SJCRH30 (cell line): Measurements from ENCODE around the gene NOTUM. TPM values are rescaled to one million over a fixed set of nuclear protein-coding genes. Genes with fewer than 3 reads are reported as not detected.
A peak's percentile ranks its signal among the peaks of the same experiment; 100 is the strongest.

Experiments
- DNase-seq, 2 experiments: peaks; one replicate each; pipeline ENCODE4 v3.0.0-alpha.2; 2015 to 2020
- H3K27ac ChIP-seq: fragments of 250-450 bp; sonication (Bioruptor Pico); 2 replicates; pipeline ENCODE4 v1.5.1; 2020; ENCODE audit warnings: mild to moderate bottlenecking, moderate library complexity
- H3K27me3 ChIP-seq: fragments of 250-450 bp; sonication (Bioruptor Pico); 2 replicates; pipeline ENCODE4 v1.5.1; 2020; ENCODE audit warnings: mild to moderate bottlenecking, moderate library complexity
- H3K36me3 ChIP-seq: fragments of 250-450 bp; sonication (Bioruptor Pico); 2 replicates; pipeline ENCODE4 v1.5.1; 2020; ENCODE audit warnings: mild to moderate bottlenecking, moderate library complexity
- H3K4me1 ChIP-seq: fragments of 250-450 bp; sonication (Bioruptor Pico); 2 replicates; pipeline ENCODE4 v1.5.1; 2020; ENCODE audit warnings: mild to moderate bottlenecking, moderate library complexity
- H3K4me3 ChIP-seq: fragments of 250-450 bp; sonication (Bioruptor Pico); 2 replicates; pipeline ENCODE4 v1.5.1; 2020; ENCODE audit warnings: mild to moderate bottlenecking, moderate library complexity
- H3K9me3 ChIP-seq: fragments of 250-450 bp; sonication (Bioruptor Pico); replicated peaks from 2 replicates; pipeline ENCODE4 v1.5.1; 2020; ENCODE audit warnings: mild to moderate bottlenecking, moderate library complexity
- total RNA-seq: library from RNA; depleted of rRNA; stranded (reverse); fragments of >200 nt; shearing (Covaris generic); gene quantifications from 2 replicates; pipeline ENCODE4 v1.2.3, GENCODE V29; 2014

The NOTUM gene
- total RNA-seq, 1 experiment from 2014 or later, result 3.3 TPM

GRCh38 chr17:81973432-81973831 is 12.4 kb upstream of the NOTUM start:
- DNase-seq, result no peak
- Histone ChIP-seq H3K27me3 (no peaks in the 10 kb centered on the region), H3K36me3 (no peaks in the 10 kb centered on the region), H3K9me3 (peaks cover 3% of the 10 kb centered on the region), H3K4me1 (peaks cover 9% of the 10 kb centered on the region), H3K4me3 (no peak overlapping the region), H3K27ac (no peak overlapping the region)

DNA sequence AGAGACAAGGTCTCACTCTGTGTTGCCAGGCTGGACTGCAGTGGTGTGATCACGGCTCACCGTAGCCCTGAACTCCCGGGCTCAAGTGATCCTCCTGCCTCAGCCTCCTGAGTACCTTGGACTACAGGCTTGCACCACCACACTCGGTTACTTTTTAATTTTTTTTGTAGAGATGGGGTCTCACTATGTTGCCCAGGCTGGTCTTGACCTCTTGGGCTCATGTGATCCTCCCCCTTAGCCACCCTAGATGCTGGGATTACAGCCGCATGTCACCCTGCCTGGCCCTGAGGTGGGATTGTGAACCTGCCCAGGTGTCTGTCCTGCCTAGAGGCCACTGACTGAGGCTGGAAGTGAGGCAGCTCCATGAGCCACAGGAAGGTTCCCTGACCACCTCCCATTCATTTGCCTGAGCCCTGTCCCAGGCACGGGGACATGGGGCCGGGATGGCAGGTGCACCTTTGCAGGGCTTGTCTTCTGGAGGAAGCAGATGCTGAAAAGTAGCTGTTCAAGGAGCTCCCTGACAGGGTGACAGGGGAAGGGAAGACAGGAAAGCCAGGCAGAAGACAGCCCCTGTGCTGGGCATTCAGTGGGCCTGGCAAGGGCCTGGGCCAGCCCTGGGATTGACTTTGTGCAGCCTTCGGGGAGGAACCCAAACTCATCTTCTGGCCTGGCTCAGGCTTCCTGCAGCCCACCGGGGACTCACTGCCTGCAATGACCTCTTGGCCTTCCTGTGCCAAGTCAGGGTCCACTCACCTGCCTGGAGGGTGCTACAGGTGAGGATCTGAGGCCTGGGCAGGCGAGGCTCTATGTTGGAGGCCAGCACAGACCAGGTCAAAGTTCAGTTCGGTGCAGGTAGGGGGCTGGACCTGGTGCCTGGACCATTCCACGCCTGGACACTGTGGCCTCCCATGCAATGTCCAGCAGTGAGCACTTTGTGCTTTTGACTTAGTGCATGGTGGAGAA is 8.1 kb upstream of the NOTUM start:
- H3K27ac ChIP-seq, result no peak overlapping the region
- no peaks in the 10 kb centered on the region for H3K36me3 ChIP-seq

GRCh38 chr17:81968396-81968745 is 7.4 kb upstream of the NOTUM start:
- H3K27ac ChIP-seq, result peak overlapping the region; percentile 88
- H3K4me1 ChIP-seq, result peaks cover 22% of the 10 kb centered on the region
- peak overlapping the region; percentile 50 for H3K4me3 ChIP-seq
- H3K36me3 ChIP-seq, result no peaks in the 10 kb centered on the region
- DNase-seq, result no peak
- H3K9me3 ChIP-seq, result no peaks in the 10 kb centered on the region; the same call in 1 of the 2 replicates
- H3K27me3 ChIP-seq, result no peaks in the 10 kb centered on the region

More for the DNA sequence above, 8.1 kb upstream of the NOTUM start:
- no peak for DNase-seq
- peaks cover 16% of the 10 kb centered on the region for H3K4me1 ChIP-seq
- no peaks in the 10 kb centered on the region for H3K27me3 ChIP-seq
- H3K9me3 ChIP-seq, result peaks cover 3% of the 10 kb centered on the region
- no peak overlapping the region for H3K4me3 ChIP-seq

DNA sequence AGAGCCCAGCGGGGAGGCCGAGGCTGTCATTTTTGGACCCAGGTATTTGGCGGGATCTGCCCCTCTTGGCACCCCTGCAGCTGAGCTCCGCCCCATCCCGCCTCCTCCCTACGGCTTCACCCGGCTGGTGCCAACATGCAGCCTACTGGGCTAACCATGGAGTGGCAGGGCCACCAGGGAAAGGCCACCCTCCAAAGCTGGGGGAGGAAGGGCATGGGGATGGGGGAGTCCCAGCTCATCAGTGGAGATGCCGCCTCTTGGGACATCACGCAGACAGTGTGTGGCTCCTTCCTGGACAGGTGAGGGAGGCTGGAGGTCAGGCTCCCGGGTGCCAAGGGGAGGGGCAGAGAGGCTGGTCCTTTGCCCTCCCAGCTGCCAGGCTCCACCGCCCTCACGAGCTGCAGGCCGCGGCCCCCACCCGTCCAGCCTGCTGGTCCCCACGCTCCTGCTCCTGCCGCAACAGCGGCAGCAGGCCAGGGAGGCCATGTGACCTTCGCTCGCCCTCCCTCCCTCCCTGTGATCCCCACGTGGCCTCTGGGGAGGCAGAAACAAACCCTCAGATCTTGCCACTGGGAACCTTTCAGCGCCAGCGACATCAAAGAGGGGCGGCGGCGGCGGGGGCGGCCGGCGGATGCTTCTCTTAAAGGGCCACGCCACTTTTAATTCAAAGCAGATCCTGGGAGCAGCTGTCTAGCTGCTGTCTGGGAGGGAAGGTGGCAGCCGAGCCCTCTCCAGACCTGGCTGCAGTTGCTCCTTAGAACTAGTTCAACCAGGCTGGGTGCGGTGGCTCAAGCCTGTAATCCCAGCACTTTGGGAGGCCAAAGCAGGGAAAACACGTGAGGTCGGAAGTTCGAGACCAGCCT is 6.8 kb upstream of the NOTUM start:
- peak overlapping the region; percentile 88 for H3K27ac ChIP-seq
- no peaks in the 10 kb centered on the region for H3K36me3 ChIP-seq
- no peaks in the 10 kb centered on the region; the same call in 1 of the 2 replicates for H3K27me3 ChIP-seq
- peaks cover 28% of the 10 kb centered on the region for H3K4me1 ChIP-seq
- DNase-seq, result peak; percentile 100
- peak overlapping the region; percentile 50 for H3K4me3 ChIP-seq
- H3K9me3 ChIP-seq, result no peaks in the 10 kb centered on the region

DNA sequence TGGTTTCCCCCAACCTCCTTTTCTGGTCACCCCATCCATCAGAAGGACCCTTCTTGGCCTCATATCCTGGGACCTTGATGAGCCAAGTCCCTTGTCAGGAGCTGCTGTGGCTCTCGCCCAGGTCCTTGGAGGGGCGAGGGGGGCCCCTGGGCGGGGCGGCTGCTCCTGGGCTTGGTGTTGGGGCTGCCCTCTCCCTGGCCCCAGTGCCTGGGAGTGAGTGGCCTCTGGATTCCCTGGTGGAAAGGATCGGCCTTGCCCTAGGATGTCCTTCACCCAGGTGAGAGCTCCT is 6.2 kb upstream of the NOTUM start:
- H3K27me3 ChIP-seq, result no peaks in the 10 kb centered on the region; the same call in 1 of the 2 replicates
- peak overlapping the region; percentile 50 for H3K4me3 ChIP-seq
- no peaks in the 10 kb centered on the region for H3K36me3 ChIP-seq
- peak overlapping the region; percentile 88 for H3K27ac ChIP-seq
- DNase-seq, result no peak
- H3K4me1 ChIP-seq, result peaks cover 34% of the 10 kb centered on the region
- no peaks in the 10 kb centered on the region for H3K9me3 ChIP-seq

DNA sequence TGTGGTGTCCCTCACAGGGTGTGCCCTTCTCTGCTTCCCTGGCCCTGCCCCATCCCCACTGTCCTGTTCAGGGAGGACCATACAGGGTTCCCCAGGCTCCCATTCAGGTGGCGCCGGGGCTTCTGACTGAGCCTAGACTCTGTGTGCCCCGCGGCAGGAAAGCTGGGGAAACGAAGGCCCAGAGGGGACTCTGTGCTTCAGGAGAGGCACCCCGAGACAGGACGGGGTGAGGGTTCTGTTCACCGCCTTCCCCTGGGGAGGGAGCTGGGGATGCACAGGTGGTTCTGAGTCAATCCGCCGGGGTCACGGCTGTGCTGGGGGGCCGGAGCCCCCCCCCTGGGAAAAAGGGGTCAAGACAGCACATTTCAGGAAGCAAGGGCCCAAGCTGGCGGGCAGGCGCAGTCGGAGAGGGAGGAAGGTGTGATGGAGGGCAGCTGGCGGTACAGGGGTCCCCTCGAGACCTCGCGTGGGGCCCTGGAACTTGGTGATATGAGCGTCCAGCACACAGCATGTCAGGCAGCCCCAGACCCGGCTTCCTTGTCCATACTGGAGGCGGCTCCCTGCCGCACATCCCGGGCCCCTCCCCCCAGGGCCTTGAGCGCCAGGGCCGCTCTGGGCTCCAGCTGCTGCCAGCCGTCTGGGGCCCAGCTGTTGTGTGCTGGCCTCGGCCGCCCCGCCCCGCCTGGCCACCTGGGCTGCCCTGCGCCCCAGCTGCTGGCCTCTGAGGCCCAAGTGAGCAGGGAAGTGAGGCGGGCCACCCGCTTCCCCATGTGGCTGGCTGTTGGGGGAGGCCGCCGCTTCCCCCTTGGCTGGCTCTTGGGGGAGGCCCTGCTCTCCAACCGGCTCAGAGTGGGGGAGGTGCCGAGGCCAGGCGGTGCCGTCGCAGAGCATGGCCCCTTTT is 5.6 kb upstream of the NOTUM start:
- peak; percentile 100 for DNase-seq
- Histone ChIP-seq H3K4me3 (peak overlapping the region; percentile 50), H3K9me3 (no peaks in the 10 kb centered on the region), H3K36me3 (no peaks in the 10 kb centered on the region), H3K27ac (peak overlapping the region; percentile 88), H3K4me1 (peaks cover 39% of the 10 kb centered on the region), H3K27me3 (no peaks in the 10 kb centered on the region; the same call in 1 of the 2 replicates)

DNA sequence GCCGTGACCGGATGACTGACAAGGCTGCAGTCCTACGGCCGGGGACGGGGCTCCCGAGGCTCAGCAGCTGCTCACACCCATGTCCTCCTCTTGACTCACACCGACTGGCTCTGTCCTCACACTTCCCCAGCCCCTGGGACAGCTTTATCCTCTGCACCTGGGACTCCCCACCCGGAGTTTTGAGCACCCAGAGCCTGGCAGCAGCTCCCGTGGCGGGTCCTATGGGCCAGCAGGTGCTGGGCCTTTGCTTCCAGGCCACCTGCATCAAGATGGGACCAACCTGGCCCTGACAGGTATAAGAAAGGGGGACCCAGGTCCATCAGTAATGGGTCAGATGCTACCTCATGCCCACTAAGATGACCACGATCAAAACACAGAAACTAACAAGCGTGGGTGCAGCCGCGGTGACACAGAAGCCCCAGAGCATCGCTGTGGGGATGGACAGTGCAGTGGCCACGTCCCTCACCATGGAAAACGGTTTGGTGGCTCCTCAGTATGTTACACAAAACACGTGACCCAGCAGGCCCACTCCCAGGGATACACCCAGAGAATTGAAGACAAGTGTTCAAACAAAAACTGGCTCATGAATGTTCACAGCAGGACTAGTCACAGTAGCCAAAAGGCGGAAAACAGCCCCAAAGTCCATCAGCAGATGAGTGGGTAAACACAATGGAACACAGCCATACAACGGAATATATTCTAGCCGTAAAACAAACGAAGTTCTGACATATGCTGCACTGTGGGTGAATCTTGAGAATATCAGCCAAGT is 3.3 kb upstream of the NOTUM start:
- H3K27me3 ChIP-seq, result no peaks in the 10 kb centered on the region; the same call in 1 of the 2 replicates
- H3K27ac ChIP-seq, result no peak overlapping the region
- H3K4me3 ChIP-seq, result no peak overlapping the region
- H3K9me3 ChIP-seq, result no peaks in the 10 kb centered on the region
- no peak for DNase-seq
- peaks cover 39% of the 10 kb centered on the region for H3K4me1 ChIP-seq
- no peaks in the 10 kb centered on the region for H3K36me3 ChIP-seq

DNA sequence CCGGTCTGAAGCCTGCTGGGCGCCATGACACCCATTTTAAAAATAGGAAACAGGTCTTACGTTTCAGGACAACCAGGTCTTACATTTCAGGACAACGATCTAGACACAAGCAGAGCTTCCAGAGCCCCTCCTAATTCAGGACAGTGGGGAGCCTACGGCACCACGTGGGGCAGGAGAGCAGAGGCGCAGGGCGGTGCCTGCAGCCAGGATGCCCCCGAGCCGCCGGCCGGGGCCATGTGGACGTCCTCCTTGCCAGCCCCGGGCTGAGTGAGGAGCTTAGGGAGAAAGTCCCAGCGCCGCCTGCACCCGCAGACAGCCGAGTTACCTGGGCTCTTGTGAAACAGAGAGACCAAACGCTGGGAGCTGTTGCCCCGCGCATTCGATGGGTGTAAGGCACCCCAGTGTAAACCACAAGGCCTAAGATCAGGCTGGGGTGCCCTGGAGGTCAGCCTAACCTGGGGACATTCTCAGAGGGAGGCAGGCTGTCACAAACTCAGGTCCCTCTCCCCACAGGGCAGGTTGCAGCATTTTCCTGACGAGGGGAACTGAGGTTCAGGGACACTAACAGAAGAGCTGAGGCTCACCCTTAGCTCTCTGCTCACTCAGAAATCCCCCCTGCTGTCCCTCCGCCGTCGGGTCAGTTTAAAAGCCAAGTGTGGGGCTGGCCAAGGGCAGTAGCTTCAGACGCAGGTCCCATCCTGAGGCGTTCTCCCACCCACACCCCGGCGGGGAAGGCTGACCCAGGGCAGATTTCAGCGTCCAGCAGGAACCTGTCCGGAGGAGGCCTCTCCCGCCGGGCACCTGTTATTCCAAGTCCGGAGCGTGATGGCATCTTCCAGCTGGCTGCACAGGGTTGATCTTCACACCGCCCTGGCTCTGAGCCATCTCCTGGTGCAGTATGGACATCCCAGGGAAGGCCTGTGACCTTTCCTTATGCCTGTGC is 1.8 kb upstream of the NOTUM start:
- no peaks in the 10 kb centered on the region for H3K36me3 ChIP-seq
- peaks cover 39% of the 10 kb centered on the region for H3K4me1 ChIP-seq
- DNase-seq, result peak; percentile 82 to 86
- no peak overlapping the region for H3K4me3 ChIP-seq
- H3K27me3 ChIP-seq, result no peaks in the 10 kb centered on the region; the same call in 1 of the 2 replicates
- peaks cover 4% of the 10 kb centered on the region; the same call in 1 of the 2 replicates for H3K9me3 ChIP-seq
- H3K27ac ChIP-seq, result no peak overlapping the region

DNA sequence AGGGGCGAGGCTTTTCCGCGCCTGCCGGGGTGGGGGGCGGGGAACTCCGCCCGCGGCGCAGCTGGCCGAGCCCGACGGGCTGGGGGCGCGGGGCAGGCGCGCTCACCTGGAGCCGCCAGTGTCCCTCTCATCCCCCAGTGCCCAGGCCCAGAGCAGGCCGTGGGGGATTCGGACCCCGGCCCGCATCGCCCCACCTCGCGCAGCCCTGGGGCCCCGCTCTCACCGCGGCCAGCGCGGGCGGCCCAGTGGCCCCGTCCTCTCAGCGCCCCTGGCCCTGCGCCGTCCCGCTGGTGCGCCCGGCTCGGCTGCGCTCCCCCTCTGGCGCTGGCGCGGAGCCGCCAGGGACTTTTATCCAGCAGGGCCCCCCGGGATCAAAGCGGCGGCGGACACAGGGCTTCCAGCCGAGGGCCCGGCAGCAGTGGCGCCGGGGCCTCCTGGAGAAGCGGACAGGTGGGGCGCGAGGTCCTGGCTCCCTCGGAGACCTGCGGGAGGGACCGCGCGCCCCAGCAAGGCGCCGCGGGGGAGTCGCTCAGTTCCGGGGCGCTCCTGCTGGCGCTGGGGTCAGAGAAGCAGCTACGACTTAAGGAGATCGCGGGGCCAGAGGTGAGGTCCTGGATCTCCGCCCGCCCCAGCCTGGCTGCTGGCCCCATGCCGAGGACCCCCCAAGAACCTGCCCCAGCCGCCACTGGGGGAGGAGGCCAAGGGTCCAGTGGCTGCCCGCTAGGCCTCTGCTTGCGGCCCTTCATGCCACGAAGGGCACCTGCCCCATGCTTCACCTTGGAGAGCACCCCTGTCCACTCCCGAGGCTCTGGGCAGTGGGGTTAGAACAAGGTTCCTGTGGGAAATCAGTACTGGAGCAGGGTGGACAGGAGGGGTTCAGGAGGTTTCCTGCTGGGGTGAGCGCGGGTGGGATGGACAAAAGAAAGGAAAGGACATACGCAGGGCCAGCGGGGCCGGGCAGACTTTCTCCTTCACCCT is 823 bp upstream of the NOTUM start:
- Histone ChIP-seq H3K27me3 (peaks cover 5% of the 10 kb centered on the region; the same call in 1 of the 2 replicates), H3K4me3 (no peak overlapping the region), H3K27ac (no peak overlapping the region), H3K4me1 (peaks cover 31% of the 10 kb centered on the region), H3K36me3 (no peaks in the 10 kb centered on the region), H3K9me3 (peaks cover 4% of the 10 kb centered on the region; the same call in 1 of the 2 replicates)
- DNase-seq, result no peak

DNA sequence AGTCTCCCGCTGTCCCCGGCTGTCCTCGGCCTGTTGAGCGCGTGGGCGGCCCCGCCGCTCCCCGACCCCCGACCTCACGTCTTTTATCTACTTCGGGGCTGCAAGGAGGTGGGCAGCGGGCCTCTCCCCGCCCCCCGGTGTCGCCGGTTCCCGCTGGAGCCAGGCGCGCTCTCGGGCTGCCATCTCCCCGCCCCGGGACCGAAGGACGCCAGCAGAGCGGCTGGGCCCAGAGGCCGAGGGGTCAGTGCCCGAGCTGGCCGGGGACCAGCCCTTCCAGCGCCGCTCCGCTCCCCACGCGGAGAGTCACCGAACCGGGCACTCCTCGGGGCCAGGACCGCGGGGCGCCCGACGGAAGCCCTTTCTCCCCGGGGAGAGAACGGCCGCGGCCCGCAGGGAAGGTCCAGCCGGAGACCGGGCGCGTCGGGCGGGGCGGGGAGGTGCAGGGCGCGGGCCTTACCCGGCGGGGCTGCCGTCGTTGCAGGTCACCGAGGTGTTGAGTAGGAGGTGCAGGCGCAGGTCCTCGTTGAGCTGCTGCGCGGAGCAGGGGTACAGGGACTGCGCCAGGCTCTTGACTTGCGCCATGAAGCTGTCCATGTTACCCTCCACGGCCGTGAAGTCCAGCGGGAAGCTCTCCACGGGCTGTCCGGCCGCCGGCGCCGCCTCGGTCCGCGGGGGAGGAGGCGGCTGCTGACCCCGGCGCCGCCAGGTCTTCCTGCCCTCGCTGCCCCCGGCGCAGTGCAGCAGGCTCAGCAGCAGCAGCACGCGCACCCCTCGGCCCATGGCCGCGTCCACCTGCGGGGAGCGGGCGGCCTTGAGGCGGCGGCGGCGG is 643 bp downstream of the NOTUM start:
- Histone ChIP-seq H3K36me3 (no peaks in the 10 kb centered on the region), H3K4me3 (no peak overlapping the region), H3K27me3 (peaks cover 5% of the 10 kb centered on the region; the same call in 1 of the 2 replicates), H3K9me3 (peaks cover 4% of the 10 kb centered on the region; the same call in 1 of the 2 replicates), H3K4me1 (peaks cover 23% of the 10 kb centered on the region), H3K27ac (no peak overlapping the region)
- no peak for DNase-seq
